BLaER1 (cell line): ENCODE measurements around the gene ADAP1.
"Not testable (repeated sequence)": the region's sequence is repeated elsewhere in the genome, so short reads cannot be mapped to it uniquely, and the experiment has no call there.

Source experiments
- H3K27ac ChIP-seq: shearing (Covaris generic); formaldehyde crosslinking; 2 replicates; pipeline ENCODE4 v1.8.1; 2022
- H3K27me3 ChIP-seq: shearing (Covaris generic); formaldehyde crosslinking; 2 replicates; pipeline ENCODE4 v1.8.1; 2022
- H3K36me3 ChIP-seq: shearing (Covaris generic); formaldehyde crosslinking; 2 replicates; pipeline ENCODE4 v1.8.1; 2022
- H3K4me1 ChIP-seq: shearing (Covaris generic); formaldehyde crosslinking; 2 replicates; pipeline ENCODE4 v1.8.1; 2022
- H3K4me2 ChIP-seq: shearing (Covaris generic); formaldehyde crosslinking; 2 replicates; pipeline ENCODE4 v1.8.1; 2022
- H3K4me3 ChIP-seq: shearing (Covaris generic); formaldehyde crosslinking; 2 replicates; pipeline ENCODE4 v1.8.1; 2022
- H3K9ac ChIP-seq: shearing (Covaris generic); formaldehyde crosslinking; 2 replicates; pipeline ENCODE4 v1.8.1; 2022
- H3K9me3 ChIP-seq: shearing (Covaris generic); formaldehyde crosslinking; 2 replicates; pipeline ENCODE4 v1.8.1; 2022
- H4K20me1 ChIP-seq: shearing (Covaris generic); formaldehyde crosslinking; 2 replicates; pipeline ENCODE4 v1.8.1; 2022
- Cebpa-rat ChIP-seq: shearing (Covaris generic); IDR thresholded peaks from 2 replicates; pipeline ENCODE4 v1.8.1; 2022

The ADAP1 gene

DNA sequence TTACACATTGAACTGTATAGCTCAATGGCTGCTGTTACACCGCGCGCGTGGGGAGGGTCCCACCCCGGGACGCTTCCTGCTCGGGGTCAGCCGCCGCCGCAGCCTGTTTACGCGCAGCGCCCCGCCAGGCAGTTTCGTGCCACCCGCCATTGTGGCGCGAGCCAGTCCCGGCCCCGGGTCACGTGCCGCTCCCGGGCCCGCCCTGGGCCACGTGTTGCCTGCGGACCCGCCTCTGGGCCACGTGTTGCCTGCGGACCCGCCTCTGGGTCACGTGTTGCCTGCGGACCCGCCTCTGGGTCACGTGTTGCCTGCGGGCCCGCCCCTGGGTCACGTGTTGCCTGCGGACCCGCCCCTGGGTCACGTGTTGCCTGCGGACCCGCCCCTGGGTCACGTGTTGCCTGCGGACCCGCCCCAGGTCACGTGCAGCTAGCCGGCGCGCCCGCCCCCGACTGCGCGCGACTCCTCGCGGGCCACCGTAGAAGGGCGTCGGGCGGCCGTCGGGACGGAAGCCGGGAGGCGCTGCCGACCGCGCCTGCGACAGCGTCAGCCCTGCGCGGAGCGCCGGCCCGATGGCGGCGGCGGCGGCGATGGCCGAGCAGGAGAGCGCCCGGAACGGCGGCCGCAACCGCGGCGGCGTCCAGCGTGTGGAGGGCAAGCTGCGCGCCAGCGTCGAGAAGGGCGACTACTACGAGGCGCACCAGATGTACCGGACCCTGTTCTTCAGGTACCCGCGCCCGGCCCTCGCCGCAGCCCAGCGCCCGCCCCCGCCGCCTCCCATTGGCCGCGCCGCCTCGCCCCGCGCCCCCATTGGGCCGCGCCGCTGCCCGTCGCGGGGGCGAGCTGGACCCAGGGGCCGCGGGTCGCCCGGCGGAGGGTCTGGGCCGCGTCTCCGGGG, 78.2 kb downstream of the ADAP1 start, which contains the start of gene GET4:
GET4 (plus strand) TSS at position 478 of the 895 bp plus-strand sequence; CDS start at position 570, 92 bp downstream.
- peak within 1 kb of the TSS; percentile 95 for H3K9ac ChIP-seq
- no peak for TF ChIP-seq Cebpa-rat
- H3K36me3 ChIP-seq: peaks cover 58% of the 10 kb centered on the region
- peak within 1 kb of the TSS; percentile 94 for H3K4me3 ChIP-seq
- peaks cover 36% of the 10 kb centered on the region for H4K20me1 ChIP-seq
- H3K27ac ChIP-seq: peak within 1 kb of the TSS; percentile 90
- H3K4me2 ChIP-seq: peak within 1 kb of the TSS; percentile 95
- H3K4me1 ChIP-seq: peaks cover 51% of the 10 kb centered on the region
- H3K27me3 ChIP-seq: no peaks in the 10 kb centered on the region
- H3K9me3 ChIP-seq: no peaks in the 10 kb centered on the region

DNA sequence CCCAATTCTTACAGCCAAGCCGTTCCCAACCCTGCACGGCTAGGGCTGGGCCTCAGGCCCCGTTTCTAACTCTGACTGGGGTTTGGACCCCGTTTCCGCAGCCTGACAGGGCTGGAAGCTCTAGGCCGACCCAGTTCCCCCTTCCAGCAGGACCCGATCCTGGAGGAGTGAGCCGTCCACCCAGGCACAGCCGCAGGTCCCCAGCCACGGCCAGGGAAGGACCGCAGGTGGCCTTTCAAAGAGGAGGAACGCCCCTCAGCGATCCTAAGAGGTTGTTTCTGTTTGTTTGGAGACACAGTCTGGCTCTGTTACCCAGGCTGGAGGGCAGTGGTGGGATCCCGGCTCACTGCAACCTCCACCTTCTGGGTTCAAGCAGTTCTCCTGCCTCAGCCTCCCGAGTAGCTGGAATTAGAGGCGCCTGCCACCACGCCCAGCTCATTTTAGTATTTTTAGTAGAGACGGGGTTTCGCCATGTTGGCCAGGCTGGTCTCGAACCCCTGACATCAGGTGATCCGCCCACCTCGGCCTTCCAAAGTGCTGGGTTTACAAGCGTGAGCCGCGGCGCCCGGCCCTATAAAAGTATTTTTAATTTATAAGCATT, 78.9 kb downstream of the ADAP1 start:
- peak overlapping the region; percentile 40 for H3K4me3 ChIP-seq

DNA sequence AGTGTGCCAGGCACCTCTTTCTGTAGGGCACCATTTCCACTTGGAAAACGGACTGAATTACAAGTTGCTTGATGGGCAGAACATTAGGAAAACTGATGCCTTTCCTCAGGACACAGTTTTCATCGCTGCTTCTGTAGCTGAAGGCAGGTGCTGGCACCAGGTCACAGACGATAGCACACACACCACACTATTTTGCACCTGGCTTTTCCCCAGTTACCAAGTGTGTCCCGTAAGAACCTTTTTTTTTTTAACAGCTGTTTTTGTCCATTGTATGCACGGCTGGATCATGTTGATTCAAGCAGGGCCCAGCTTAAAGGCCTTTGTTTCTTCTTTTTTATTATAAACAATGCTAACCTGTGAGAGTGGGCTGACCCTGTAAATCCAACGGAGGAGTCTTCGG, 79.4 kb downstream of the ADAP1 start:
- peaks cover 23% of the 10 kb centered on the region for H4K20me1 ChIP-seq
- peak overlapping the region; percentile 67 for H3K9ac ChIP-seq
- peaks cover 61% of the 10 kb centered on the region for H3K36me3 ChIP-seq
- H3K4me2 ChIP-seq: peak overlapping the region; percentile 75
- peak overlapping the region; percentile 83 for H3K27ac ChIP-seq
- no peaks in the 10 kb centered on the region for H3K27me3 ChIP-seq
- H3K4me1 ChIP-seq: peaks cover 49% of the 10 kb centered on the region
- no peaks in the 10 kb centered on the region for H3K9me3 ChIP-seq
- no peak for TF ChIP-seq Cebpa-rat
- H3K4me3 ChIP-seq: no peak overlapping the region

More for the DNA sequence above, 78.9 kb downstream of the ADAP1 start:
- Histone ChIP-seq H3K36me3 (peaks cover 61% of the 10 kb centered on the region), H3K27me3 (no peaks in the 10 kb centered on the region), H3K27ac (peak overlapping the region; percentile 83), H3K4me1 (peaks cover 51% of the 10 kb centered on the region), H3K9ac (peak overlapping the region; percentile 67), H4K20me1 (peaks cover 29% of the 10 kb centered on the region), H3K4me2 (peak overlapping the region; percentile 75), H3K9me3 (no peaks in the 10 kb centered on the region)
- TF ChIP-seq Cebpa-rat: no peak

DNA sequence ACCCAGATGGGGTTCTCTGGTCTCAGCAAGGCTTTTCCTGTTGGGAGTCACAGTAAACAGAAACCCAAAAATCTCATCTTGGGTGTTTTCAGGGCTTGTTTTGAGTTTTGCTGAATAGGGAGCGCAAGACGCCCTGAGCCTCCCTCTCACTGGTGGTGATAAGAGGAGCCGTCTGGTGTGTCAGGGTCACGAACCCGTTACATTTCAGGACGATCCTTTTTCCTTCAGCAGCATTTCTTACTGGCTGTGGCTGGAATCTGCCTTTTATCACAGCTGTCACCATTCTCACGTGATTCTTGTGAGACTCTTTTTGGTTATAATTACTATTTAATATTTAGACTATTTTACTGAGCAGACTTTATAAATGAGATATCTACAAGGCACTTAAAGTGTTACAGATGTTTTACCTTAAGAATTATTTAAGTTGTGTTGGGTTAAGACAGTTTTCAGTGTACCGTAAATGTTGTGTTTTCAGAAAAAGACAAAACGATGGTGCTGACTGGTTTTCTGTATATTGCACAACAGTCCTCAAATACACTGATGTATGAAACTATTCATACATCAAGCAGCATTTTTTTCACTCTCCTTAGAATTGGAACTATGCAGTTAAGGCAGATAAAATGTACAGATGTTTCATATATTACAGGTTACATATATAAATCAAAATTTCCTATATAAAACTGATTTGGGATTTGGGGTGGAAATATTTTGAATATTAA, 80.3 kb downstream of the ADAP1 start:
- peaks cover 41% of the 10 kb centered on the region for H3K4me1 ChIP-seq
- TF ChIP-seq Cebpa-rat: peak; percentile 46; the same call in 1 of the 2 replicates
- H4K20me1 ChIP-seq: peaks cover 15% of the 10 kb centered on the region
- H3K4me2 ChIP-seq: peak overlapping the region; percentile 43
- H3K9ac ChIP-seq: 0 out of 2 replicates have a peak overlapping the region, but pooled peaks have one; percentile 51
- no peaks in the 10 kb centered on the region for H3K27me3 ChIP-seq
- H3K36me3 ChIP-seq: peaks cover 64% of the 10 kb centered on the region
- H3K27ac ChIP-seq: peak overlapping the region; percentile 36
- no peaks in the 10 kb centered on the region for H3K9me3 ChIP-seq
- H3K4me3 ChIP-seq: no peak overlapping the region

DNA sequence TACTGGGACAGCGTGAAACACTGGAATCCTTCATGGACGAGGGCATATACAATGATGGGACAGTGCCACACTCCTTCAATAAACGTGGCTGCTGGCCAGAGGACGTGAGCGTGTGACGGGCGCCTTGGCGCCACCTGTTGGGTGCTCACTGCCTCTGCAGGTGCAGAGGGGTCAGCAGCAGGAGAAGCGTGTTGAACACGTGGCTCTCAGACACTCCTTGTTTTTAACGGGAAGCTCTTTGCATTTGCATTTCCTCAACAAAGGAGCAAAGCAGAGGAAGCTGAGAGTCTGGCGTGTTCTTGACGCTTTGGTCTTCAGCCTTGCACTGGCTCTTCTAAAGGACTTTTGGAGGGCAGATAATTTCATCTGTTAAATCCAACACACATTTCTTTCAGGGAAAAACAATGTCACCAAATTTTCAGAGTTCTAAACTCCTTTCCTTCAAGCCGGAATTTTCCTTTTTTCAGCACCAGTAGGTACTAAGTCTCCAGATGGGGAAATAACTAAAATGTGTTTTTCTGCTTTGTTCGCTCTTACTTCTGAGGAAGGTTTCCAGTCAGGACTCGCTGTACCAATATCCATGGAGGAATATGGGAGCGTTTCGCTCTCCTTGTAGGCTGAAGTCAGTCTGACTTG, 81.0 kb downstream of the ADAP1 start:
- Histone ChIP-seq H3K4me3 (no peak overlapping the region), H3K36me3 (peaks cover 62% of the 10 kb centered on the region), H3K4me2 (peak overlapping the region; percentile 43), H3K27ac (peak overlapping the region; percentile 36), H3K9ac (peak overlapping the region; percentile 51; the same call in 1 of the 2 replicates), H3K4me1 (peaks cover 34% of the 10 kb centered on the region), H3K9me3 (no peaks in the 10 kb centered on the region), H3K27me3 (no peaks in the 10 kb centered on the region), H4K20me1 (peaks cover 8% of the 10 kb centered on the region)
- TF ChIP-seq Cebpa-rat: no peak

DNA sequence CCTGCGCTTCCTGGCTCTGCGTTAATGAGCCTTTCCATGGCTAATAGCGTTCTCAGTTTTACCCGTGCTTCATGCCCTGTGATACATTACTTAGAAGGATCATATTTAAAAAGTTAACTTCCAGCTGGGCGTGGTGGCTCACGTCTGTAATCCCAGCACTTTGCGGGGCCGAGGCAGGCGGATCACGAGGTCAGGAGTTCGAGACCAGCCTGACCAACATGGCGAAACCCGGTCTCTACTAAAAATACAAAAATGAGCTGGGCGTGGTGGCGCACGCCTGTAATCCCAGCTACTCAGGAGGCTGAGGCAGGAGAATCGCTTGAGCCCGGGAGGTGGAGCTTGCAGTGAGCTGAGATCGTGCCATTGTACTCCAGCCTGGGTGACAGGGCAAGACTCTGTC, 81.8 kb downstream of the ADAP1 start:
- H3K27ac ChIP-seq, H3K4me2 ChIP-seq, H3K27me3 ChIP-seq, H3K9ac ChIP-seq, H3K4me3 ChIP-seq, H4K20me1 ChIP-seq, H3K9me3 ChIP-seq: not testable (repeated sequence)
- H3K4me1 ChIP-seq: peaks cover 27% of the 10 kb centered on the region
- peaks cover 70% of the 10 kb centered on the region for H3K36me3 ChIP-seq

DNA sequence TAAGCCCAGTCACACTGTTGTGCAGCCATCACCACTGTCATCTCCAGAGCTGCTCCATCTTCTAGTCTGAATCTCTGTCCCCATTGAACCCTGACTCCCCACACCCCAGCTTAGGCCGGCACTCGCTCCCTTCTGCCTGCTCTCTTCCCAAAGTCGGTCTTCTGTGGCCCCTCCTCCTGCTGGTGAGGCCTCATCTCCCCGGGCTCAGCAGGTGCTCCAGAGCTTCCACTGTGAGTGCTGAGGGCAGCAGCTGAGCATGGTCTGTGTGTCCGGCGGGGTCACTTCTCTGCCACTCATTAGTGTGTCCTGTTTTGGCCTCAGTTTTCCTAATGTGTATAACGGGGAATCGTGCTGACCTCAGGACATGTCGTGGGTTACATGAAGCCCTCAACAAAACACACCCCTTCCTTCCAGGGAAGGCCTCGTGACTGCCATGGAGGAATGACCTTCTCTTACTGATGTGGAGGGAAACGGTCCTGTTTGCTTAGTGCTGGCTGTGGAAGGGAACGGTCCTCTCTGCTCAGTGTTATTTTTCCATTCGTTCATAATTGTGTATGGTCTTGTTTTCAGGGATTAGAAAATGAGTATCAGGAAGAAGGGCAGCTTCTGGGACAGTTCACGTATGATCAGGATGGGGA, 82.5 kb downstream of the ADAP1 start:
- Histone ChIP-seq H4K20me1 (peaks cover 11% of the 10 kb centered on the region; the same call in 1 of the 2 replicates), H3K9ac (0 out of 2 replicates have a peak overlapping the region, but pooled peaks have one; percentile 38), H3K4me1 (peaks cover 27% of the 10 kb centered on the region), H3K4me3 (no peak overlapping the region), H3K27me3 (no peaks in the 10 kb centered on the region), H3K9me3 (no peaks in the 10 kb centered on the region), H3K36me3 (peaks cover 76% of the 10 kb centered on the region), H3K27ac (no peak overlapping the region), H3K4me2 (no peak overlapping the region)
- TF ChIP-seq Cebpa-rat: no peak

DNA sequence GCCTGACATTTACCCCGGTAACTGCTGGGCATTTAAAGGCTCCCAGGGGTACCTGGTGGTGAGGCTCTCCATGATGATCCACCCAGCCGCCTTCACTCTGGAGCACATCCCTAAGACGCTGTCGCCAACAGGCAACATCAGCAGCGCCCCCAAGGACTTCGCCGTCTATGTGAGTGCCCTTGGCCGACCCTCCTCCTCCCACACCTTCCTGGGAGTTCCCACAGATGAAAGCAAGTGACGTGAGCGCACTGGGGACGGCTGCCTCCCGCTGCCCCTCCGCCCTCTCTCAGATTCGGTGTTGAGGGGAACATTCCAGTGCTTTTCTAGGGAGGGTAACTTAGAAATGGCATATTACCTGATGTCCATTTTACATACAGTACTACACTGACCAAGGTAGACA, 85.1 kb downstream of the ADAP1 start:
- Histone ChIP-seq H3K4me2 (no peak overlapping the region), H3K4me1 (peaks cover 13% of the 10 kb centered on the region), H3K9ac (no peak overlapping the region), H3K9me3 (no peaks in the 10 kb centered on the region), H3K27me3 (no peaks in the 10 kb centered on the region), H3K27ac (no peak overlapping the region), H3K4me3 (no peak overlapping the region), H3K36me3 (peaks cover 91% of the 10 kb centered on the region), H4K20me1 (peaks cover 11% of the 10 kb centered on the region; the same call in 1 of the 2 replicates)
- no peak for TF ChIP-seq Cebpa-rat

DNA sequence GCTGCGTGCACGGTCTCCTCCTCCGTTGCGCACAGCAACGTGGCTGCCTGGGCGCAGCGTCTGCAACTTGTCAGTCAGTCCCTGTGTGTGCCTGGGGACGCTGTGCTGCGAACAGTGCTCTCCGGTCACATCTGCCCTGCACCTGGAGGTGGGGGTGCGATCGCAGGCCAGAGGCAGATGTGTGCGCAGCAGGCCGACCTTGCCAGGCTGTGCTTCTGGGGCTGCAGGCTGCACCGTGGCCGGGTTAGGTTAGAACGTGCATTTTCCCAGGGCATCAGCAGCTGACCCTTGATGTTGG, 86.3 kb downstream of the ADAP1 start:
- peaks cover 92% of the 10 kb centered on the region for H3K36me3 ChIP-seq
- TF ChIP-seq Cebpa-rat: no peak

More for the DNA sequence above, 86.3 kb downstream of the ADAP1 start:
- H3K4me2 ChIP-seq: no peak overlapping the region
- peaks cover 3% of the 10 kb centered on the region for H3K4me1 ChIP-seq
- no peaks in the 10 kb centered on the region for H3K27me3 ChIP-seq
- H3K4me3 ChIP-seq: no peak overlapping the region
- no peak overlapping the region for H3K27ac ChIP-seq
- peaks cover 11% of the 10 kb centered on the region; the same call in 1 of the 2 replicates for H4K20me1 ChIP-seq
- no peaks in the 10 kb centered on the region for H3K9me3 ChIP-seq
- no peak overlapping the region for H3K9ac ChIP-seq
